ENCODE data around the gene CAMK2G. TPM values are rescaled to one million over a fixed set of nuclear protein-coding genes. Genes with fewer than 3 reads are reported as not detected.
A peak's percentile ranks its signal among the peaks of the same experiment; 100 is the strongest.

CAMK2G gene
- total RNA-seq, 2 donors from 2014 or later, result 20.9 to 21.7 TPM

- peaks cover 12% of the 10 kb centered on the region for H3K4me1 Mint-ChIP-seq
- no peak overlapping the region for H3K4me3 Mint-ChIP-seq
- H3K27me3 Mint-ChIP-seq (ENCODE audit: insufficient read depth), result peaks cover 26% of the 10 kb centered on the region
- Histone ChIP-seq H3K4me3 (ENCODE audit: low read length) (no peak overlapping the region), H3K27ac (ENCODE audit: low read depth, low read length) (no peak overlapping the region), H3K9me3 (ENCODE audit: control insufficient read depth, low read length) (no peaks in the 10 kb centered on the region), H3K9ac (ENCODE audit: extremely low read depth, low read length, poor library complexity, severe bottlenecking) (no peak overlapping the region), H3K36me3 (ENCODE audit: control insufficient read depth, insufficient read depth, low read length) (no peaks in the 10 kb centered on the region), H3K27me3 (ENCODE audit: control insufficient read depth, insufficient read depth, low read length, poor library complexity, severe bottlenecking) (no peaks in the 10 kb centered on the region), H3K4me1 (ENCODE audit: control insufficient read depth, insufficient read depth, low read length) (peaks cover 4% of the 10 kb centered on the region)
- no peaks in the 10 kb centered on the region for H3K9me3 Mint-ChIP-seq
- no peak for DNase-seq
- H3K36me3 Mint-ChIP-seq (ENCODE audit: low read depth), result no peaks in the 10 kb centered on the region
- no peak for TF ChIP-seq CTCF (conservative IDR thresholded peaks at IDR 0.05)
- 89 to 100% methylated on average over 2 to 3 of the region's 3 CpGs for WGBS, 2 experiments (ENCODE audit: insufficient coverage in 1 of 2, insufficient read length in 1 of 2)
- no peak overlapping the region for H3K27ac Mint-ChIP-seq
Observed at GRCh38 chr10:73881221-73881919, 7.0 kb upstream of the CAMK2G start.

GRCh38 chr10:73879296-73880173 is 5.2 kb upstream of the CAMK2G start:
- Histone ChIP-seq H3K9ac (ENCODE audit: extremely low read depth, low read length, poor library complexity, severe bottlenecking) (no peak overlapping the region), H3K36me3 (ENCODE audit: control insufficient read depth, insufficient read depth, low read length) (no peaks in the 10 kb centered on the region), H3K4me3 (ENCODE audit: low read length) (no peak overlapping the region), H3K4me1 (ENCODE audit: control insufficient read depth, insufficient read depth, low read length) (peaks cover 5% of the 10 kb centered on the region), H3K27me3 (ENCODE audit: control insufficient read depth, insufficient read depth, low read length, poor library complexity, severe bottlenecking) (peaks cover 13% of the 10 kb centered on the region), H3K9me3 (ENCODE audit: control insufficient read depth, low read length) (no peaks in the 10 kb centered on the region), H3K27ac (ENCODE audit: low read depth, low read length) (no peak overlapping the region)
- H3K36me3 Mint-ChIP-seq (ENCODE audit: low read depth), result no peaks in the 10 kb centered on the region
- no peak overlapping the region for H3K4me3 Mint-ChIP-seq
- peak; percentile 93 for DNase-seq
- 29 to 33% methylated on average over 10 to 12 of the region's 14 CpGs for WGBS, 2 experiments (ENCODE audit: insufficient coverage in 1 of 2, insufficient read length in 1 of 2)
- no peaks in the 10 kb centered on the region for H3K9me3 Mint-ChIP-seq
- H3K4me1 Mint-ChIP-seq, result peaks cover 10% of the 10 kb centered on the region
- H3K27ac Mint-ChIP-seq, result no peak overlapping the region
- peak; percentile 97 for TF ChIP-seq CTCF (conservative IDR thresholded peaks at IDR 0.05)
- peaks cover 40% of the 10 kb centered on the region for H3K27me3 Mint-ChIP-seq (ENCODE audit: insufficient read depth)

- H3K4me1 ChIP-seq (ENCODE audit: control insufficient read depth, insufficient read depth, low read length), result peaks cover 5% of the 10 kb centered on the region
- no peak overlapping the region for H3K27ac ChIP-seq (ENCODE audit: low read depth, low read length)
- no peak overlapping the region for H3K4me3 Mint-ChIP-seq
- peaks cover 10% of the 10 kb centered on the region for H3K4me1 Mint-ChIP-seq
- no peak overlapping the region for H3K9ac ChIP-seq (ENCODE audit: extremely low read depth, low read length, poor library complexity, severe bottlenecking)
- H3K4me3 ChIP-seq (ENCODE audit: low read length), result no peak overlapping the region
- no peak for TF ChIP-seq CTCF (conservative IDR thresholded peaks at IDR 0.05)
- DNase-seq, result no peak
- no peak overlapping the region for H3K27ac Mint-ChIP-seq
- H3K36me3 Mint-ChIP-seq (ENCODE audit: low read depth), result no peaks in the 10 kb centered on the region
- peaks cover 40% of the 10 kb centered on the region for H3K27me3 Mint-ChIP-seq (ENCODE audit: insufficient read depth)
- no peaks in the 10 kb centered on the region for H3K9me3 Mint-ChIP-seq
- no peaks in the 10 kb centered on the region for H3K36me3 ChIP-seq (ENCODE audit: control insufficient read depth, insufficient read depth, low read length)
- peaks cover 13% of the 10 kb centered on the region for H3K27me3 ChIP-seq (ENCODE audit: control insufficient read depth, insufficient read depth, low read length, poor library complexity, severe bottlenecking)
- no peaks in the 10 kb centered on the region for H3K9me3 ChIP-seq (ENCODE audit: control insufficient read depth, low read length)
- WGBS, 2 experiments (ENCODE audit: insufficient coverage in 1 of 2, insufficient read length in 1 of 2), result 95 to 100% methylated on average over 1 of the region's 1 CpG
Observed at GRCh38 chr10:73878365-73878764, 4.0 kb upstream of the CAMK2G start.

Measured in endodermal cell (in vitro differentiated cells).